ENCODE measurements around the gene ABCC1.

DNA sequence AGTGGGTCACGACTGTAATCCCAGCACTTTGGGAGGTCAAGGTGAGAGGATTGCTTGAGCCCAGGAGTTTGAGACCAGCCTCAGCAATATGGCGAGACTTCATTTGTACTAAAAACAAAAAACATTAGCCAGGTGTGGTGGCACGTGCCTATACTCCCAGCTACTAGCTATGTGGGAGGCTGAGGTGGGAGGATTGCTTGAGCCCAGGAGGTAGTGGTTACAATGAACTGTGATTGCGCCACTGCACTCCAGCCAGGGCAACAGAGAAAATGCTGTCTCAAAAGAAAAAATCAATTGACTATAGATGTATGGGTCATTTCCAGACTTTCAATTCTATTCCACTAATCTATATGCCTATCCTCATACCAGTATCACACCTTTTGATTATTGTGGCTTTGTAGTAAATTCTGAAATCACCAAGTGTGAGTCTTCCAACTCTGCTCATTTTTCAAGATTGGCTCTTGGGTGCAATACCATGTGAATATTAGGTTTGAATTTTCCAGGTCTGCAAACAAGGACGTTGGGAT lies 33.8 kb upstream of the ABCC1 start:
- TF ChIP-seq CTCF (conservative IDR thresholded peaks at IDR 0.05; ENCODE audit: low read length) (no peak), EZH2phosphoT487 (IDR thresholded peaks at IDR 0.05; ENCODE audit: borderline replicate concordance) (no peak)

Measured in Loucy (cell line).